HCT116 (cell line): ENCODE data around the gene SLC6A17. TPM values are rescaled to one million over a fixed set of nuclear protein-coding genes. Genes with fewer than 3 reads are reported as not detected.

Source experiments
- ATAC-seq: fragments of 200-7000 bp; cut with Tn5 transposase; 2 replicates; pipeline ENCODE4 v1.9.1; 2020; ENCODE audit warnings: mild to moderate bottlenecking, moderate library complexity
- BruUV-seq: library from RNA; stranded (reverse); fragments of 400-500 nt; replicated peaks from 2 replicates; lab custom pipeline; 2021; lab: Mats Ljungman, UMichigan
- CTCF ChIA-PET: fragments of 300-600 bp; sonication (Branson Sonifier 250); formaldehyde crosslinking; loops from one replicate; lab custom pipeline; 2021; ENCODE audit warnings: antibody characterized with exemption; lab: Charles Lee
- POLR2A ChIA-PET: fragments of 300-600, 350-600 bp; sonication (Branson Sonifier 250); formaldehyde crosslinking; loops from one replicate; lab custom pipeline; 2021; ENCODE audit warnings: antibody characterized with exemption; lab: Charles Lee
- RAD21 ChIA-PET, 2 experiments: fragments of 300-600 bp; sonication (Branson Sonifier 250); formaldehyde crosslinking; loops; one replicate each; lab custom pipeline; 2023; ENCODE audit warnings: low total read pairs in 2 of 2; ENCODE audit not compliant: uncharacterized antibody in 2 of 2, unreplicated experiment in 2 of 2, low non-redundant PET in 1 of 2; lab: Charles Lee
- DNase-seq: peaks from one replicate; pipeline ENCODE4 v3.0.0-alpha.2; 2010; ENCODE audit warnings: low read depth, low spot score
- H2AFZ ChIP-seq: fragments of 200-600 bp; shearing (Covaris generic), sonication (generic); 2 replicates; pipeline ENCODE4 v1.6.1; 2017; ENCODE audit warnings: low read depth, mixed run types, mixed read lengths, antibody characterized with exemption, low read length; ENCODE audit not compliant: poor library complexity, severe bottlenecking
- H3K27ac ChIP-seq: 2 replicates; pipeline ENCODE4 v1.5.1; 2012; ENCODE audit warnings: low read depth, low read length
- H3K27me3 ChIP-seq: fragments of 200-600 bp; sonication (generic); 2 replicates; pipeline ENCODE4 v1.6.1; 2016; ENCODE audit warnings: mixed run types, low read length, mixed read lengths; ENCODE audit not compliant: insufficient read depth
- H3K36me3 ChIP-seq, 2 experiments: fragments of 200-500 bp in 1 of 2; fragments of 200-600 bp in 1 of 2; sonication (Bioruptor generic) in 1 of 2; sonication (generic) in 1 of 2; 2 replicates each; pipeline versions ENCODE4 v1.5.1 to v1.6.1; 2014 to 2016; ENCODE audit warnings: low read length in 2 of 2, inconsistent platforms in 1 of 2, mixed read lengths in 1 of 2, mixed run types in 1 of 2; ENCODE audit not compliant: insufficient read depth in 2 of 2, control insufficient read depth in 1 of 2
- H3K4me1 ChIP-seq, 2 experiments: fragments of 200-600 bp in 1 of 2; sonication (generic) in 1 of 2; 2 replicates each; pipeline versions ENCODE4 v1.5.1 to v1.6.1; 2012 to 2017; ENCODE audit warnings: low read length in 2 of 2, inconsistent platforms in 1 of 2, mild to moderate bottlenecking in 1 of 2, mixed read lengths in 1 of 2, mixed run types in 1 of 2, moderate library complexity in 1 of 2; ENCODE audit not compliant: insufficient read depth in 2 of 2, control insufficient read depth in 1 of 2
- H3K4me2 ChIP-seq: fragments of 200-600 bp; sonication (generic); 2 replicates; pipeline ENCODE4 v1.6.1; 2017; ENCODE audit warnings: mixed run types, low read length, mixed read lengths
- H3K4me3 ChIP-seq, 2 experiments: fragments of 200-600 bp in 1 of 2; sonication (generic) in 1 of 2; replicated peaks in 1 of 2; 2 replicates each; pipeline ENCODE4 v1.5.1; 2011 to 2016; ENCODE audit warnings: low read length in 2 of 2, control low read depth in 1 of 2, low read depth in 1 of 2, mild to moderate bottlenecking in 1 of 2, mixed read lengths in 1 of 2, mixed run types in 1 of 2
- H3K79me2 ChIP-seq: fragments of 200-600 bp; sonication (generic); 2 replicates; pipeline ENCODE4 v1.6.1; 2017; ENCODE audit warnings: mild to moderate bottlenecking, mixed run types, low read length, moderate library complexity, mixed read lengths; ENCODE audit not compliant: insufficient read depth
- H3K9ac ChIP-seq: fragments of 200-600 bp; sonication (generic); 2 replicates; pipeline ENCODE4 v1.6.1; 2016; ENCODE audit warnings: low read length, mixed read lengths
- H3K9me2 ChIP-seq: fragments of 200-600 bp; sonication (generic), shearing (Covaris generic); 2 replicates; pipeline ENCODE4 v1.6.1; 2017; ENCODE audit warnings: mixed run types, mild to moderate bottlenecking, moderate library complexity; ENCODE audit not compliant: insufficient read depth
- H3K9me3 ChIP-seq, 2 experiments: fragments of 200-500 bp in 1 of 2; fragments of 200-600 bp in 1 of 2; sonication (Bioruptor generic) in 1 of 2; sonication (generic) in 1 of 2; 2 replicates each; pipeline ENCODE4 v1.6.1; 2014 to 2017; ENCODE audit warnings: low read length in 2 of 2, mixed read lengths in 2 of 2, inconsistent platforms in 1 of 2, low read depth in 1 of 2, mild to moderate bottlenecking in 1 of 2, mixed run types in 1 of 2, moderate library complexity in 1 of 2; ENCODE audit not compliant: control insufficient read depth in 1 of 2, insufficient read depth in 1 of 2
- H4K20me1 ChIP-seq: fragments of 200-600 bp; sonication (generic), shearing (Covaris generic); 2 replicates; pipeline ENCODE4 v1.6.1; 2017; ENCODE audit warnings: mixed run types, mild to moderate bottlenecking, moderate library complexity; ENCODE audit not compliant: insufficient read depth
- CBX3 ChIP-seq: IDR thresholded peaks from 2 replicates; pipeline ENCODE4 v1.6.1; 2012; ENCODE audit warnings: low read depth
- EGR1 ChIP-seq: IDR thresholded peaks from 2 replicates; pipeline ENCODE4 v1.6.1; 2012; ENCODE audit warnings: low read depth
- EZH2 ChIP-seq: fragments of 200-600 bp; sonication (generic); IDR thresholded peaks from 2 replicates; pipeline ENCODE4 v1.6.1; 2017; ENCODE audit warnings: antibody characterized with exemption, mixed run types
- EZH2phosphoT487 ChIP-seq: fragments of 200-600 bp; IDR thresholded peaks from 2 replicates; pipeline ENCODE4 v1.6.1; 2018; ENCODE audit warnings: antibody characterized with exemption, borderline replicate concordance
- FOSL1 ChIP-seq: IDR thresholded peaks from 2 replicates; pipeline ENCODE4 v1.6.1; 2012; ENCODE audit warnings: low read depth
- JUND ChIP-seq: IDR thresholded peaks from 2 replicates; pipeline ENCODE4 v1.6.1; 2012
- POLR2AphosphoS5 ChIP-seq: IDR thresholded peaks from 2 replicates; pipeline ENCODE4 v1.6.1; 2011; ENCODE audit warnings: mild to moderate bottlenecking, low read depth, low read length, moderate library complexity
- RAD21 ChIP-seq: IDR thresholded peaks from 2 replicates; pipeline ENCODE4 v1.6.1; 2012; ENCODE audit warnings: low read depth, mild to moderate bottlenecking
- SIN3A ChIP-seq: IDR thresholded peaks from 2 replicates; pipeline ENCODE4 v1.6.1; 2012; ENCODE audit warnings: low read depth
- SP1 ChIP-seq: IDR thresholded peaks from 2 replicates; pipeline ENCODE4 v1.6.1; 2012; ENCODE audit warnings: low read depth
- SRF ChIP-seq: IDR thresholded peaks from 2 replicates; pipeline ENCODE4 v1.6.1; 2012; ENCODE audit warnings: low read depth
- TCF7L2 ChIP-seq: IDR thresholded peaks from 2 replicates; pipeline ENCODE4 v1.7.0; 2011; ENCODE audit warnings: borderline replicate concordance, inconsistent platforms; ENCODE audit not compliant: insufficient read depth, insufficient read length; ENCODE audit errors: extremely low read depth
- YY1 ChIP-seq: IDR thresholded peaks from 2 replicates; pipeline ENCODE4 v1.6.1; 2011; ENCODE audit warnings: low read length, low read depth, moderate library complexity, mild to moderate bottlenecking; ENCODE audit not compliant: insufficient replicate concordance; ENCODE audit errors: extremely low read depth
- ZNF274 ChIP-seq: fragments of 200-500 bp; sonication (Bioruptor generic); IDR thresholded peaks from 2 replicates; pipeline ENCODE4 v1.6.1; 2014; ENCODE audit warnings: mild to moderate bottlenecking, low read depth, low read length, inconsistent platforms
- intact Hi-C: fragments of 100-400 bp; cut with micrococcal nuclease; formaldehyde crosslinking; loops from 2 replicates; pipeline ENCODE4 v1.10.0; 2022
- total RNA-seq: library from RNA; stranded (reverse); gene quantifications from one replicate; pipeline ENCODE4 v1.2.1, GENCODE V29; 2021; ENCODE audit not compliant: unreplicated experiment
- TF ChIP-seq, protein P1 (sequence below): IDR thresholded peaks from 2 replicates; pipeline ENCODE4 v1.6.1; 2011; ENCODE audit warnings: mild to moderate bottlenecking, low read length, moderate library complexity; ENCODE audit not compliant: insufficient replicate concordance; ENCODE audit errors: extremely low read depth
- TF ChIP-seq, protein P2 (sequence below): IDR thresholded peaks from 2 replicates; pipeline ENCODE4 v1.6.1; 2012

The SLC6A17 gene
- total RNA-seq, 1 experiment from 2014 or later: 10.5 TPM

GRCh38 chr1:110237386-110238152, 87.3 kb downstream of the SLC6A17 start:
- Histone ChIP-seq H3K79me2 (no peaks in the 10 kb centered on the region), H3K4me1 (peaks cover 5 to 31% of the 10 kb centered on the region in 2 experiments; a peak in 3 of 4 replicates), H4K20me1 (no peaks in the 10 kb centered on the region), H3K36me3 (no peaks in the 10 kb centered on the region; a peak in 1 of 4 replicates), H3K9me2 (no peaks in the 10 kb centered on the region), H3K27me3 (no peaks in the 10 kb centered on the region), H3K4me3 (no peak overlapping the region), H3K4me2 (no peak overlapping the region), H3K9me3 (no peaks in the 10 kb centered on the region), H3K9ac (no peak overlapping the region), H3K27ac (no peak overlapping the region), H2AFZ (no peak overlapping the region)
- ChIA-PET CTCF (no interaction called here), POLR2A (no interaction called here), RAD21 (no interaction called here)
- ATAC-seq (no peak), DNase-seq (no peak)
- TF ChIP-seq ZNF274 (no peak), EZH2 (no peak), POLR2AphosphoS5 (no peak), SIN3A (no peak)
- intact Hi-C loops: no loop called here
- BruUV-seq: no TSS peak

GRCh38 chr1:110239441-110240430, 89.4 kb downstream of the SLC6A17 start:
- Histone ChIP-seq H4K20me1 (no peaks in the 10 kb centered on the region), H3K9me2 (no peaks in the 10 kb centered on the region), H3K4me1 (peaks cover 5 to 20% of the 10 kb centered on the region in 2 experiments; a peak in 3 of 4 replicates), H3K36me3 (no peaks in the 10 kb centered on the region; a peak in 1 of 4 replicates), H3K27me3 (no peaks in the 10 kb centered on the region), H2AFZ (no peak overlapping the region), H3K27ac (no peak overlapping the region), H3K79me2 (no peaks in the 10 kb centered on the region), H3K9ac (no peak overlapping the region), H3K9me3 (no peaks in the 10 kb centered on the region), H3K4me2 (no peak overlapping the region), H3K4me3 (no peak overlapping the region)
- no peak for DNase-seq
- CTCF ChIA-PET: no interaction called here
- ATAC-seq: no peak
- intact Hi-C loops: no loop called here
- RAD21 ChIA-PET: no interaction called here
- POLR2A ChIA-PET: no interaction called here
- BruUV-seq: no TSS peak
- TF ChIP-seq POLR2AphosphoS5: no peak
- no peak for TF ChIP-seq SP1
- no peak for TF ChIP-seq RAD21
- TF ChIP-seq YY1: no peak
- TF ChIP-seq, protein P1, sequence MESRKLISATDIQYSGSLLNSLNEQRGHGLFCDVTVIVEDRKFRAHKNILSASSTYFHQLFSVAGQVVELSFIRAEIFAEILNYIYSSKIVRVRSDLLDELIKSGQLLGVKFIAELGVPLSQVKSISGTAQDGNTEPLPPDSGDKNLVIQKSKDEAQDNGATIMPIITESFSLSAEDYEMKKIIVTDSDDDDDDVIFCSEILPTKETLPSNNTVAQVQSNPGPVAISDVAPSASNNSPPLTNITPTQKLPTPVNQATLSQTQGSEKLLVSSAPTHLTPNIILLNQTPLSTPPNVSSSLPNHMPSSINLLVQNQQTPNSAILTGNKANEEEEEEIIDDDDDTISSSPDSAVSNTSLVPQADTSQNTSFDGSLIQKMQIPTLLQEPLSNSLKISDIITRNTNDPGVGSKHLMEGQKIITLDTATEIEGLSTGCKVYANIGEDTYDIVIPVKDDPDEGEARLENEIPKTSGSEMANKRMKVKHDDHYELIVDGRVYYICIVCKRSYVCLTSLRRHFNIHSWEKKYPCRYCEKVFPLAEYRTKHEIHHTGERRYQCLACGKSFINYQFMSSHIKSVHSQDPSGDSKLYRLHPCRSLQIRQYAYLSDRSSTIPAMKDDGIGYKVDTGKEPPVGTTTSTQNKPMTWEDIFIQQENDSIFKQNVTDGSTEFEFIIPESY: no peak
- TF ChIP-seq SIN3A: no peak
- TF ChIP-seq EGR1: no peak
- TF ChIP-seq TCF7L2: no peak
- TF ChIP-seq EZH2phosphoT487: no peak
- no peak for TF ChIP-seq FOSL1
- TF ChIP-seq, protein P2, sequence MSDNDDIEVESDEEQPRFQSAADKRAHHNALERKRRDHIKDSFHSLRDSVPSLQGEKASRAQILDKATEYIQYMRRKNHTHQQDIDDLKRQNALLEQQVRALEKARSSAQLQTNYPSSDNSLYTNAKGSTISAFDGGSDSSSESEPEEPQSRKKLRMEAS: no peak
- no peak for TF ChIP-seq JUND
- no peak for TF ChIP-seq CBX3
- TF ChIP-seq ZNF274: no peak
- no peak for TF ChIP-seq SRF
